Stimulated activated CD8-positive, alpha-beta memory T cell treated with anti-CD3 and anti-CD28 coated beads, Interleukin-15, amount 100 ng/mL, for 4 hours (primary cell): ENCODE measurements around the gene SECTM1.

Experiments
- DNase-seq, 2 donors: peaks; one replicate each; pipeline ENCODE4 v3.0.0-alpha.2; 2020; ENCODE audit warnings: low read depth in 2 of 2

Gene SECTM1

GRCh38 chr17:82328141-82328993 is 5.2 kb downstream of the SECTM1 start:
- no peak for DNase-seq

GRCh38 chr17:82327757-82328140 is 5.8 kb downstream of the SECTM1 start:
- DNase-seq, result no peak

DNA sequence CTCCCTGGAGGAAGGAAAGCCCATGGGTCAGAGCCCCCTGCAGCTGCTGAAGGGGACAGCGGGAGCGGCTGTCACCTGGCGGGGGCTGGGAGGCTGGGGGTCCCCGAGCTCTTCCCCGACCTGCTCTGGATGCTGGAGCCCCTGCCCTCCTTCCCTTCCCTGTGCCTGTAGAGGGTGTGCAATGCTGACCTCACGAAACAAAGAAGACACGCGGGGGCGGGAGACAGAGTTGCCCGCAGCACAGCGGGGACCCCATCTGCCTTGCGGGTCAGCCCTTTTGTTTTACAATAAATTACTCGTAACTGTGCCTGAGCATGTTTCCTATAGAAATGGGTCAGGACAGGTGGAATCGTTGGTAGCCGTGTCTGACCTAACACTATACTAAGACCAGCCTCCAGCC is 6.3 kb downstream of the SECTM1 start:
- no peak for DNase-seq

GRCh38 chr17:82325286-82326180 is 8.0 kb downstream of the SECTM1 start:
- DNase-seq, result no peak

GRCh38 chr17:82324566-82325285 is 8.8 kb downstream of the SECTM1 start:
- no peak for DNase-seq

DNA sequence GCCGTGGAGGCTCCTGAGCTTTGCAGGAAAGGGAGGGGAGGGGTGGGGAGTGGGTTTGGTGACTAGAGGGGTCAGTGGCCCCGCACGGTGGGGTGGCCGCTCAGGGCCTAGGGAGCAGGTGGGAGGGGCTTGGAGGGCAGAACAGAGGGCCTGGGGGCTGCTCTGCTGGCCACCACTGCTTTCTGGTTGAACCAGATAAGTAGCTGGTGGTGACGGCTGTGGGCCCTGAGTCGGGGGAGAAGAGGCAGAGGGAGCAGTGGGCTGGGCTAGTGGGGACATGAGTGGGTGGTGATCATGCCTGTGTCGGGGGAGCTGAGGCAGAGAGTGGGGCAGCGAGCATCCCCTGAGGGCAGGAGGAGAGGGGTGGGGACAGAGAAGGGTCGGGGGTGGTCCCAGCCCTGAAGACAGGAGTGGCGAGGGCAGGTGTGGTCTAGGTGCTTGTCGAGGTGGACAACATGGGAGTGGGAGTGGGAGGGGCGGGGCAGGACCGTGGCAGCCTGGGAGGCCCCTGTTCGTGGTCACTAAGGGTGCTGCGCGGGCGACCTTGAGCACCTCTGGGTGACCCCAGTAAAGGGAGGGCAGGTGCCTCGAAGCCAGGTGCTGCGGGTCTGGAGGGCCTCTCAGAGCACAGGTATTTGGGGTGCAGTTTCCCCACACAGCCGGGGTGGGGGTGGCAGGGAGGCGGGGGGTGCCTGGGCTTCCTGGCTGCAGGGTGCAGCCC is 9.9 kb downstream of the SECTM1 start:
- DNase-seq, result no peak

DNA sequence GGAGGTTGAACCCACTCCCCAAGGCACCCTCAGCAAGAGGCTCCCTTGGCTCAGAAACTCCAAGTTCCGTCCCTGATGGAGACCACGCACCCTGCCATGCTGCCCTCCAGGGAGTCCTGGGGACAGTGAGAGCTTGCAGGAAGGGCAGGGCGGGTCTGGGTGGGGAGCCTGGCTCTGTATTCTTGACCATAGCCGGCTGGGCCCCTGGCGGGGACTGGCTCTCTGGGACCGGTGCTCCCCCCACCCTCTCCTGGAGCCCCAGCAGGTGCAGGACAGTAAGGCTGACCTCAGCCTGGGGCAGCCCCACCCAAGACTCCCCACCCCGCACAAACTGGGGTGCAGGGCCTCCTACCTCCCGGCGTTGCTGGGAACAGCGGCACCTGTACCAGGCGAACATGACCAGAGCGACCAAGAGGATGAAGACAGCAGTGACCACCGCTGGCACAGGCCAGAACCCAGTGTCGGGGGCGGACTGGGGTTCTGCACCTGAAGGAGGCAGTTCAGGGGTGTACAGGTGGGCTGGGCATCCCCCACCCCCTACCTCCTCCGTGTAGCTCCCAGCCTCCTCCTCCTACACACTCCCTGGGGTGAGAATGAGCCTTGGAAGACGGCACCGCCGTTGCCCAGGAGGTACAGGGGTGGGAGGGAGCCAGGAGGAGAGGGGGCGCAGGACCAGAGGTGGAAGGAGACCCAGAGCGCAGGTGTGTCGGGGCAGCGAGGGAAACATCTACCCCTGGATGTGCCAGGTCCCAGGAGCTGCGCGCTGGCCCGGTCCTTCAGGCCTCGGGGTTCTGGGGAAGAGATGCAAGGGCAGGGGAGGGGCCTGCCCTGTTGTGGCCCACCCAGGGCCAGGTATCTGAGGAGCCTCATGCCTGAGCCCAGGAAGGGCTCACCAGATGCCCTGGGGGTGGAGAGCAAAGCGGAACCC is 10.8 kb downstream of the SECTM1 start:
- DNase-seq, result no peak

- no peak for DNase-seq
These were observed 11.6 kb downstream of the SECTM1 start for GRCh38 chr17:82321947-82322466.

DNA sequence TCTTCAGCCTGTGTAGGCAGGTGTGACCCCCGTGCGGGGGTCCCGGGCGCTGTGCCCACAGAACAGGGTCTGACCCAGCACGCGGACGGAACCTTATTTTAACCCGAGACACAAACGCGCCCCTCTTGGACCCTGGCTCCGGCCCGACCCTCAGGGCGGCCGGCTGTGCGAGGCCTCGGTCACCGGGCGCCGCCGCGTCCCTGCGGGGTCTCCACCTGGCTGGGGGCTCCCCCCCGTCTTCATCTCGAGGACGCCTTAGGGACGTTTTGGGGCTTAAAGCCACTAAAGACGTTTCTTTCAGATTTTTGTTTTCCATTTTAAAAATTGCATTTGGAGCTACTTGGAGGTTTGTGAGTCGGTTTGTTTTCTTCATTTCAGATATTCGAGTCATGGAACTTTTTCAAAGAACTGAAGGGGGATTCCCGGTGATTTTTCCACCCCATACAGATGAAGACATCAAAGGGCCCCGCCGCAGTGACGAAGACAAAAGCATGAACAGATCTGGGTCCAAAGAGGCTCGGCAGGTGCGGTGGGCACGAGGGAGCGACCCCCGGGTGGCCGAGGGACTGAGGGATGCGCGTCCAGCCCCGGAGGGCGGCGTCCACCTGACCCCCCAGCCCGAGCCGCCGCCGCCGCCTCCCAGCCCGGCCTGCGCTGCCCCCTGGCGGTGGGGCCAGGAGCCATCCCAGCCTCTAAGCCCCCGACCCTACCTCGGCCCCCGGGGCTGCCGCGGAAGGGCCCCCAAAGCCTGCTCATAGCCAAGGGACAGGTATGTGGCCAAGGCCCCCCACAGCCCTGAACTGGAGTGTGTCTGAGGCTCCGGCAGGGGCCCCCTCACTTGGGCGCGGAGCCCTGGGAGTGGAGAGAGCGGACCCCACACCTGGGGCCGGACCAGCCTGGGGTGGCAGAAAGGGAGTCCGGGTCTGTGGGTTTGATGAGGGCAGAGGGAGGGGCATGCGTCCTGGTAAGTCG is 12.3 kb downstream of the SECTM1 start:
- peak; percentile 66 to 80 for DNase-seq

DNA sequence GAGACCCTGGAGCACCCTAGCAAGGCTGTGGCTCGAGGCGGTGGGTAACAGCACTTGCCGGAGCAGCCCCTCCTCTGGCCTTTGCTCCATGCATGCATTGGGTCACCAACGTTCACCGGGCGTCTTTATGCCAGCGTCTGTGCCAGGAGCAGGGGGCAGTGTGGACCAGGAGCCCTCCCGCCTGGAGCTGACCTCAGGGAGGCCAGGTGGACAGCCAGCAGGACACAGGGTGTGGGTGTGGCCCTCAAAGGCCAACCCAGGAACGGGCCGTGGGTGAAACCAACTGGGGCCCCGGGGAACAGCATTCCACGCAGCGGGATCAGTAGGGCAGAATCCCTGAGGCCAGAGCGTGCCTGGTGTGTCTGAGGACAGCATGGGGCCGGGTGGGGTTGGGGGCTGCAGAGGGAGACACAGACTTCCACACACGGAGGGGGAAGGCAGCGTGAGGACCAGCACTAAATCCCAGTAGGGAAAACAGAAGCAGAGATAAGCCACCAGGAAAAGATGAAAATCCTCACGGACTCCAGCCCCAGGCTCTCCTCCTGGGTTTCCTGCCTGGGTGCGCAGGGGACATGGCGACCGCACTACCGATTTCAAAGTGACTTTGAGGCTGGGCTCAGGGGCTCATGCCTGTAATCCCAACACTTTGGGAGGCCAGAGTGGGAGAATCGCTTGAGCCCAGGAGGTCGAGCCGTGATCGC is 13.3 kb downstream of the SECTM1 start:
- DNase-seq, result no peak

DNA sequence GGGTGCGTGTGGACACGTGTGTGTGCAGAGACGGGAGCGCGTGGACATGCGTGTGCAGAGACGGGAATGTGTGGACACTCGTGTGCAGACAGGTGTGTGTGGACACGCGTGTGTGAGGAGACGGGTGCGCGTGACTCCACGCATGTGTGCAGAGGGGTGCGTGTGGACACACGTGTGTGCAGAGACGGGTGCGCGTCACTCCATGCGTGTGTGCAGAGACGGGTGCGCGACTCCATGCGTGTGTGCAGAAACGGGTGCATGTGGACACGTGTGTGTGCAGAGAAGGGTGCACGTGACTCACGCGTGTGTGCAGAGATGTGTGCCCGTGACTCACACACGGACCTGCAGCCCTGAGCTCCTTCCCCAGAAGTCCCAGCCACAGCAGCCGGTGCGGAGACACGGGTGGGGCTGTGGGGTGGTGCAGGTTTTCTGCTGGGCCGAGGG is 13.9 kb downstream of the SECTM1 start:
- DNase-seq, result no peak

DNA sequence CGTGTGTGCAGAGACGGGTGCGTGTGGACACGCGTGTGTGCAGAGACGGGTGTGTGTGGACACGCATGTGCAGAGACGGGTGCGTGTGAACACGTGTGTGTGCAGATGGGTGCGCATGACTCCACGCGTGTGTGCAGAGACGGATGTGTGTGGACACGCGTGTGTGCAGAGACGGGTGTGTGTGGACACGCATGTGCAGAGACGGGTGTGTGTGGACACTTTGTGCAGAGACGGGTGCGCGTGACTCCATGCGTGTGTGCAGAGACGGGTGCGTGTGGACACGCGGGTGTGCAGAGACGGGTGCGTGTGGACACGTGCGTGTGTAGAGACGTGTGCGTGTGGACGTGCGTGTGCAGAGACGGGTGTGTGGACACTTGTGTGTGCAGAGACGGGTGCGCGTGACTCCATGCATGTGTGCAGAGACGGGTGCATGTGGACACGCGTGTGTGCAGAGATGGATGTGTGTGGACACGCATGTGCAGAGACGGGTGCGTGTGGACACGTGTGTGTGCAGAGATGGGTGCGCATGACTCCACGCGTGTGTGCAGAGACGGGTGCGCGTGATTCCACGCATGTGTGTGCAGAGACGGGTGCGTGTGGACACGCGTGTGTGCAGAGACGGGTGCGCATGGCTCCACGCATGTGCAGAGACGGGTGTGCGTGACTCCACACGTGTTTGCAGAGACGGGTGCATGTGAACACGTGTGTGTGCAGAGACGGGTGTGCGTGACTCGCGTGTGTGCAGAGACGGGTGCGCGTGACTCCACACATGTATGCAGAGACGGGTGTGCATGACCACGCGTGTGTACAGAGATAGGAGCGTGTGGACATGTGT is 14.6 kb downstream of the SECTM1 start:
- DNase-seq, result no peak

DNA sequence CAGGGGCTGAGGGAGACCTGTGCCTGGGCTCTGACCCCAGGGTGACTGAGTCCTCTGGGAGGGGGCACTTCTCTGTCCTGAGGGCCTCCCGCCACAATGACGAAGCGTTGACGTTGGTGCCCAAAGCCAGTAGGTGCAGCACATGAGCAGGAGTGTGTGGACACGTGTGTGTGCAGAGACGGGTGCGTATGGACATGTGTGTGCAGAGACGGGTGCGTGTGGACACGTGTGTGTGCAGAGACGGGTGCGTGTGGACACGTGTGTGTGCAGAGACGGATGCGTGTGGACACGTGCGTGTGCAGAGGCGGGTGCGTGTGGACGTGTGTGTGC is 15.4 kb downstream of the SECTM1 start:
- no peak for DNase-seq

DNA sequence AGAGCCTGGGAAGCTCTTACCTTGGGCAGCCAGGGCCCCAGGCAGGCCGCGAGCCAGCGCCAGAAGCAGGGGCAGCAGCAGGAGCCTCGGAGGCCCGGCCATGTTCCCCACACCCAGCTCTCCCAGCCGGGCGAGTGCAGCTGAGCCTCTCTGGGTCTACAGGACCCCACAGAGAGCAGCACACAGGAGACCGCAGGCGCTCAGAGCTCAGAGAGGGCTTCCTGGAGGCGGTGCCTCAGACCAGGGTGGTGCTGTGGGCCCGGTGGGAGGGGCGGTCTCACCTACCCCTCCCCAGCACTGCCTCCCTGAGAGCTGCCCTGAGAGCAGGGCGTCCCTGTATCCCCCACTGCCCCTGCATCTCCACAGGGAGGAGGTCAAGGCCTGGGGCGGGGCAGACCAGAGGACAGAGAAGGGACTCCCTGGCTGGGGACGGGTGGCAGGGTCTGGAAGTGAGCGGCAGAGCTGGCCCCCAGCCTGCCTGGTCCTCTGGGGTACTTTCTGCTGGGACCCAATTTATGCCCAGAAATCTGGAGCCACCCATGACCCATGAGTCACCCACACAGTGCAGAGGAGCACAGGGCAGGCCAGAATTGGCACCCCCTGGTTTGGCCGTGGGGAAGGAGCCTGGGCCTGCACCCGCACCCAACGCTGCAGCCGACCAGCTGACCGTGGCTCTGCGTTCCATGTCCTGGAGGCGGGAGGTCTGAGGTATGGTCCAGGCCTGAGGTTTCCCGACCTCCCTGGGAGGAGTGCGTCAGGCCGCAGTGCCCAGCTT is 16.0 kb downstream of the SECTM1 start, which contains the start of gene CD7:
Gene CD7, minus strand, starts transcription at position 215 of the 775 bp plus-strand sequence. Its CDS starts 113 bp downstream, at position 102.
- peak; percentile 45 to 53 for DNase-seq

DNA sequence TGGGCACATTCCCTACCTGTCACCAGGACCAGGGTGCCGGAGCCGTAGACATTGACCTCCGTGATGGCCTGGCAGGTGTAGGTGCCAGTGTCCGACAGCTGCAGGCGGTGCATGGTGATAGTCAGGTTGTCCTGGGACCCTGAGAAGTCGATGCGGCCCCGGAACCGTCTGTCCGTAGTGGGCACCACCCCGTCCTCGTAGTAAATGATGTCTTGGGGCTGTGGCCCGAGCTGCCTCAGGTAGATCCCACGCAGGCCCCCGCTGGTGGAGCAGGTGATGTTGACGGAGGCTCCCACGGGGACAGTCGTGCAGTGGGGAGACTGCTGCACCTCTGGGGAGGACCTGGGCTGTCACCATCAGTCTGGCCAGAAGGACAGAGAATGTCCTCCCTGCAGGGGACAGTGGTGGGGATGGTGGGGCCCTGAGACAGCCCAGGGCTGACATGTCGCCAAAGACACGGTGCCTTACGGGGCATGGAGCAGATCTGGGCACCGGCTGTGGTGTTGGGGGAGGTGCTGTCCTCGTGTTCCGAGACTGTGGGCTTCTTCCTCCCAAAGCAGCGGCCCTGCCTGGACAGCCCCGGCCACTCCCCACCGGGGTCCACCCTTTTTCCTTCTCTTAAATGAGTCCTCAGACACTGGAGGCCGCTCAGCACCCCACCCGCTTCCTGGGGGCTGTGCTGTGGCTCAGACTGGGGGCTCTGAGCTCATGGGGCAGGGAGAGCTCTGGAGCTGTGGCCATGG is 16.7 kb downstream of the SECTM1 start:
- DNase-seq, result no peak
